Skin of body (tissue), 2 donors: ENCODE measurements around the gene SMG6. TPM values are rescaled to one million over a fixed set of nuclear protein-coding genes. Genes with fewer than 3 reads are reported as not detected.
"Not testable (repeated sequence)": the region's sequence is repeated elsewhere in the genome, so short reads cannot be mapped to it uniquely, and the experiment has no call there.

Source experiments
- DNase-seq: peaks from one replicate; lab custom pipeline; 2025; lab: John Stamatoyannopoulos, UW
- total RNA-seq: library from RNA; depleted of rRNA; stranded (reverse); fragments of >200 nt; gene quantifications from one replicate; pipeline ENCODE4 v1.2.3, GENCODE V29; 2014

Gene SMG6
- total RNA-seq, 1 donor from 2014 or later: 21.1 TPM

- no peak for DNase-seq
These were observed 99.2 kb downstream of the SMG6 start for GRCh38 chr17:2204393-2204792.

- no peak for DNase-seq
These were observed 99.8 kb downstream of the SMG6 start for GRCh38 chr17:2203818-2204217.

DNA sequence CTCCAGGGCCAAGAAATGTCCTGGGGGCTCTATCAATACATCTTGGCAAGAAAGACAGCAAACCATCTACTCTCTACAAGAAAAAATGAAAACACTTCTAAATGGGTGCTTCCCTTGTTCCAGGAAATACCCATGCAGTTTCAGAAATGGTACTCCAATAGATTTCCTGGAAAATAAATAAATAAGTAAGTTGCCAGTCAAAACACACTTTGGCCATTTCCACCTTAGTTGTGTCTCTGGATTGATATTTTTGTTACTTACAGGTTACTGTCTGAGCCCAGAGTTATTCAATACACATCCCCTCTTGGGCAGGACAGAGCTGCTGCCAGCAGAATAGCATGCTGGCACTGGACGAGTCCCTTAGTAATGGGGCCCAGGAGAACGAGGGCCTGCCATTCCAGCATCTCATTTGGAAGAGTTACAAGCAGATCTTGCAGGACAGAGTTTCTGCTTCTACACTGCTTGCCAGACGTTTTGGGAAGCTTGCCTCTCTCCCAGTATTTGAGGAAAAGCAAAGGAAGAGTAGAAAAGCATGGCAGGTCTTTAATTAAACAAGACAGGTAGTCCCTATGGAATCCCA, 100.5 kb downstream of the SMG6 start:
- DNase-seq: no peak

- DNase-seq: no peak
These were observed 101.1 kb downstream of the SMG6 start for GRCh38 chr17:2202302-2202995.

- not testable (repeated sequence) for DNase-seq
These were observed 104.2 kb downstream of the SMG6 start for GRCh38 chr17:2199386-2199785.

DNA sequence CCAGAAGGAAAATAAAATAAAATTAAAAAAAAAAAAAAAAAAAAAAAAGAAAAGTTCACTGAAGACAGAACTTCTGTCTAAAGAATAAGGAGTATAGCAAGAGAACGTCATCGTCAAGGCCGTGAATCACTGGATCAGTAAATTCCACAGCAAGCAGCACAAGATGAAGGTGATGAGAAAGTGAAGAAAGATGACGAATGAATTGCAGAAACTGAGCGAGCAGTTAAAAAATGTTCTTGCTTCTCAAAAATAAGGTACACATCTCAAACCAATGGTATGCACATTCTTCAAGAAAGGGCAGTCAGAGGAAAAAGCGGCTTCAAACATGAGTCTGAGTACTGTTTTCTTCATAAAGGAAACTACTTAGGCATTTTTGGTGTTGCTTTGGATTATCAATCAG, 104.7 kb downstream of the SMG6 start:
- DNase-seq: no peak

GRCh38 chr17:2197271-2197670, 106.3 kb downstream of the SMG6 start:
- DNase-seq: no peak

- no peak for DNase-seq
These were observed 107.9 kb downstream of the SMG6 start for GRCh38 chr17:2195729-2196128.

DNA sequence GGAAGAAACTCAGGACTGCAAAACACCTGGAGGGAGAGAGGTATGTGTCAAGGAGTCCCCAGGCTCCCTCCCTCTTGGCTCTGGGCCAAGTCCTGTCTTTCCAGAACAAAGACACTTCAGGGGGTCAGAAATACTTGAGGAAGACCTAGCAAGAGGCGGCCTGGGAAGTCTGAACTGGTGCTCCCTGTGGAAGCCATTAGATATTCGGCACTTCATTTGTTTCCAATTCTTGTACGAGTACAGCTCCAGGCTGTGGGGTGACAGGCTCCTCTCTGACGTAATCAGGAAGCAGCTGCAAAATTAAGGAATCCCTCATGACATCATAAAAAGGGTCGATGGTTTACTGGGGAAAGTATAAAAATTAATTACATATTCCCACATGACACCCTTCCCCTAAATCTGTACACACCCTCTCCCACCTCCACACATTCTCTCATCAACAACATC, 108.7 kb downstream of the SMG6 start:
- DNase-seq: no peak

- no peak for DNase-seq
These were observed 111.1 kb downstream of the SMG6 start for GRCh38 chr17:2192367-2193057.

DNA sequence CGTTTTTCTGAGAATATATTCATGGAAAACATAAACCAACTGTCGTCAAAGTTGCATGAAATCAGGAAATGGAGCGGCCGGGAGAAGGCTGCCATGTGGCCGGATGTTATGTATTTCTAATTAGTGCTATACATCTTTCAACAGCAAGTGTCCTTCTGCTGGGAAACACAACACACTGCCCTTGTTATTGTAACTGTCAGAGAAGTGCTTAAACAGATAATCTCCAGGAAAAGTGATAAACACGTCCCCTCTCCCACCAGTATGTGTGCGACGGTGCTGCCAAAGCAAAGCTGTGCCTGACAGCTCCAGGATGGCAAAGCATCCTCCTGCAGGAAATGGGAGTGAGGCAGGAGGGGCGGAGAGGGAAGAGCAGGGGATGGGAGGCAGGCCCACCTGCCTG, 111.8 kb downstream of the SMG6 start:
- no peak for DNase-seq

DNA sequence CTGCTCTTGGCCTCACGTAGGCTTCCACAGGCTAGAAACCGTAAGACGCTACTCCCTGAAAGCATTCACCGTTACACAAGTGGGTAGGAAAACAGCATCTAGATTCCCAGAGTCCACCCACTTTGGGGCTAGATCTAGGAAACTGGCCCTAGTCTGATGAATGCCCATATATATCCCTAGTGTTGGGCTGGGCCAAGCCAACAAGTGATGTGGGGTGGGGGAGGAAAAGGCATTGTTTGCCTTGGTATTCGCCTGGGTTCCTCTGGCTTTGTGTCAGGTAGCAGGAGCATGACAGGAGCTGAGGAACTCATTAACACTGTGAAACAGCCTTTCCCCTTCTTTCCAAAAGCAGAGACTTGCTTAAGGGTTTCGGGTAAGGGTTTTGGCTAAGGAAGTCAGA, 112.4 kb downstream of the SMG6 start:
- no peak for DNase-seq

- DNase-seq: no peak
These were observed 113.6 kb downstream of the SMG6 start for GRCh38 chr17:2190014-2190413.

DNA sequence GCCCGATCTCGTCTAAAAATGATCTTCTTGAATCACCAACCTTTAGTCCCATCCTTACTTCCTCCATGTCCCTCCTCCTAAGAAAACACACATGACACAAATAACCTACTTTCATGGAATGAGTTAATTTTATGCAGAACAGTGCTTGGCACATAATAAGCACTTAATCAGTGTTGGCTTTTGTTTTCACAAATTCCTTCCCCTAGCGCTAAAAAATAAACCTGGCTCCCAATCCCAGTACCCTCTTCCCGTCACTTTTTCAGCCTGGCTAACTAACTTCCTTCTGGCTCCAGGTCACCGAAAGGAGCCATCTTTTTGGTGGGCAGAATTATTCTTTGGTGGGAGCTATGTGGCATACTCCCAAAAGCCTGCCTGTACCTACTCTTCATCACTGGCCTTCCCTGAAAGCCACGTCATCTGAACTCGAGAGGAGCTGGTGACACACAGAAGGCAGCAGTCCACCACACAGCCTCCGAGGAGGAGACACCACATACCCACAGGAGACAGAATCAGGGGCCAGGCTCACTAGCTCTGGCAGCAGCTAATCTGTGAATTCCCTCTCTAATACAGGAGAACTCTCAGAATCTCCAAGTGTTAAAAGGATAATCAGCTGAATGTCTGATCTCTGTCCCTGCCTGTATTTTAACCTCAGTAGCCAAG, 114.5 kb downstream of the SMG6 start:
- DNase-seq: no peak

GRCh38 chr17:2187758-2188157, 115.8 kb downstream of the SMG6 start:
- no peak for DNase-seq

- DNase-seq: no peak
These were observed 116.6 kb downstream of the SMG6 start for GRCh38 chr17:2186937-2187336.

- DNase-seq: no peak
These were observed 118.3 kb downstream of the SMG6 start for GRCh38 chr17:2184993-2185931.

DNA sequence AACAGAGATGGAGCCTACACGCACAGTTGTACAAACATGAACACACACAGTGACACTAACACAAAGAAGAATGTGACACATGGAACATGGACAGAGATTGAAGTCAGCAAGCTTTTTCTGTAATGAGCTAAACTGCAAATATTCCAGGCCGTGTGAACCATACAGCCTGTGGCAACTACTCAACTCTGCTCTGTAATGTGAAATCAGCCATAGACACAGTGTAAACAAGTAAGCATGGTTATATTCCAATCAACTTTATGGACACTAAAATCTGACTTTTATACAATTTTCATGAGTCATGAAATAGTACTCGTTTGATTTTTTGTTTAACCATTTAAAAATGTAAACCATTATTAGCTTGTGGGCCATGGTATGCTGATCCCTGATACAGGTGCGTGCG, 120.2 kb downstream of the SMG6 start:
- peak; percentile 51 for DNase-seq

- peak; percentile 75 for DNase-seq
These were observed 121.6 kb downstream of the SMG6 start for GRCh38 chr17:2181897-2182448.

- peak; percentile 84 for DNase-seq
These were observed 122.2 kb downstream of the SMG6 start for GRCh38 chr17:2181206-2181896.
